Sigmoid colon (tissue), 7 donors: ENCODE data around the gene SATB2. TPM values are rescaled to one million over a fixed set of nuclear protein-coding genes. Genes with fewer than 3 reads are reported as not detected.
A peak's percentile ranks its signal among the peaks of the same experiment; 100 is the strongest.

Source experiments
- DNase-seq: peaks from one replicate; pipeline ENCODE4 v3.0.0-alpha.2; 2019
- H3K27ac ChIP-seq, 4 donors: fragments of 200-600 bp; sonication (generic); one replicate each; pipeline ENCODE4 v1.5.1; 2016 to 2019; ENCODE audit warnings: mild to moderate bottlenecking in 1 of 4
- H3K27me3 ChIP-seq, 3 donors: fragments of 200-600 bp; sonication (generic); one replicate each; pipeline ENCODE4 v1.5.1; 2019; ENCODE audit warnings: mild to moderate bottlenecking in 1 of 3
- H3K36me3 ChIP-seq, 4 donors: fragments of 200-600 bp; sonication (generic); one replicate each; pipeline ENCODE4 v1.5.1; 2016 to 2019
- H3K4me1 ChIP-seq, 4 donors: fragments of 200-600 bp; sonication (generic); one replicate each; pipeline ENCODE4 v1.5.1; 2017 to 2019
- H3K4me3 ChIP-seq, 4 donors: fragments of 200-600 bp; sonication (generic); one replicate each; pipeline ENCODE4 v1.5.1; 2017 to 2019; ENCODE audit warnings: mild to moderate bottlenecking in 2 of 4, moderate library complexity in 1 of 4
- H3K9me3 ChIP-seq, 4 donors: fragments of 200-600 bp in 3 of 4; sonication (generic) in 3 of 4; one replicate each; pipeline versions ENCODE4 v1.5.1 to v1.6.1; 2013 to 2019
- CTCF ChIP-seq, 4 experiments: fragments of 450-650 bp in 3 of 4; fragments of 200-600 bp in 1 of 4; IDR thresholded peaks; one replicate each; pipeline ENCODE4 v1.5.1; 2016 to 2019; ENCODE audit warnings: antibody characterized with exemption in 4 of 4, mild to moderate bottlenecking in 3 of 4, moderate library complexity in 2 of 4
- EP300 ChIP-seq, 4 donors: sonication (generic); formaldehyde crosslinking; IDR thresholded peaks; one replicate each; pipeline ENCODE4 v1.6.1; 2017; ENCODE audit warnings: antibody characterized with exemption in 4 of 4
- POLR2A ChIP-seq, 2 donors: fragments of 450-650 bp; IDR thresholded peaks; one replicate each; pipeline ENCODE4 v1.6.1; 2016; ENCODE audit warnings: antibody characterized with exemption in 2 of 2, mild to moderate bottlenecking in 2 of 2, moderate library complexity in 2 of 2
- POLR2AphosphoS5 ChIP-seq, 4 donors: sonication (generic); formaldehyde crosslinking; IDR thresholded peaks; one replicate each; pipeline ENCODE4 v1.6.1; 2017; ENCODE audit warnings: antibody characterized with exemption in 4 of 4
- WGBS, 2 donors: extraction: QIAGEN DNeasy Blood & Tissue Kit; methylation state at CpG; one replicate each; pipeline ENCODE4 v1.1.7; 2013; 5-methylcytosine and 5-hydroxymethylcytosine counted together
- intact Hi-C: fragments of 100-400 bp; cut with DNase I; formaldehyde crosslinking; loops from one replicate; pipeline ENCODE4 v1.15.1; 2023
- polyA plus RNA-seq, 3 donors: library from polyadenylated mRNA; stranded (reverse); fragments of 200-250 nt; gene quantifications; one replicate each; pipeline ENCODE4 v1.2.3, GENCODE V29; 2013
- total RNA-seq, 4 donors: library from RNA; depleted of rRNA; stranded (reverse); fragments of >200 nt; gene quantifications; one replicate each; pipeline ENCODE4 v1.1.0, GENCODE V29; 2016
- donor health status: healthy with polysubstance abuse.
- donor health status: Bipolar disorder and iron deficiency.
- donor health status: healthy.

Gene SATB2
- total and polyA plus RNA-seq, 7 donors: 0.95 to 43.7 (median 5.8) TPM

GRCh38 chr2:199463708-199464605 is 6.2 kb upstream of the SATB2 start:
- intact Hi-C loops: loop anchor here (10.0 kb wide), 2 partner anchors 281 to 1659 kb away; partner anchors contain the start of gene PLCL1
- 2 to 4% methylated on average over 64 of the region's 64 CpGs for WGBS, 2 donors
- peaks cover 73 to 93% (median 88%) of the 10 kb centered on the region in 3 donors for H3K27me3 ChIP-seq

GRCh38 chr2:199462956-199463692 is 5.4 kb upstream of the SATB2 start:
- WGBS, 2 donors: 0 to 2% methylated on average over 63 of the region's 63 CpGs
- DNase-seq: peak; percentile 70
- Histone ChIP-seq H3K27ac (no peak overlapping the region), H3K36me3 (no peaks in the 10 kb centered on the region), H3K4me3 (peak overlapping the region; percentile 14 to 46 (median 34)), H3K27me3 (peaks cover 65 to 86% (median 79%) of the 10 kb centered on the region in 3 donors), H3K4me1 (peaks cover 0 to 42% (median 36%) of the 10 kb centered on the region in 4 donors), H3K9me3 (peaks cover 0 to 3% (median 0%) of the 10 kb centered on the region in 4 donors)
- TF ChIP-seq POLR2AphosphoS5 (IDR thresholded peaks at IDR 0.05) (peak in 1 of 4 donors; percentile 8), POLR2A (IDR thresholded peaks at IDR 0.05) (no peak), CTCF (IDR thresholded peaks at IDR 0.05) (peak in 3 of 4 experiments; percentile 44 to 71 (median 60)), EP300 (IDR thresholded peaks at IDR 0.05) (no peak)
- intact Hi-C loops: loop anchor here (10.0 kb wide), 2 partner anchors 282 to 1658 kb away; partner anchors contain the start of gene PLCL1

More at GRCh38 chr2:199463708-199464605, 6.2 kb upstream of the SATB2 start:
- Histone ChIP-seq H3K36me3 (no peaks in the 10 kb centered on the region), H3K4me1 (peaks cover 0 to 44% (median 39%) of the 10 kb centered on the region in 4 donors), H3K9me3 (peaks cover 0 to 3% (median 0%) of the 10 kb centered on the region in 4 donors), H3K4me3 (peak overlapping the region; percentile 14 to 46 (median 34)), H3K27ac (no peak overlapping the region)
- TF ChIP-seq POLR2AphosphoS5 (IDR thresholded peaks at IDR 0.05): no peak
- TF ChIP-seq CTCF (IDR thresholded peaks at IDR 0.05): peak in 1 of 4 experiments; percentile 12
- TF ChIP-seq EP300 (IDR thresholded peaks at IDR 0.05): no peak
- no peak for TF ChIP-seq POLR2A (IDR thresholded peaks at IDR 0.05)
- no peak for DNase-seq

- Histone ChIP-seq H3K27ac (no peak overlapping the region), H3K4me3 (peak overlapping the region in 2 of 4 donors; percentile 24 to 45), H3K4me1 (peaks cover 0 to 48% (median 43%) of the 10 kb centered on the region in 4 donors), H3K9me3 (peaks cover 0 to 3% (median 0%) of the 10 kb centered on the region in 4 donors), H3K36me3 (no peaks in the 10 kb centered on the region), H3K27me3 (peaks cover 61 to 86% (median 76%) of the 10 kb centered on the region in 3 donors)
- intact Hi-C loops: loop anchor here (10.0 kb wide), 2 partner anchors 282 to 1658 kb away; partner anchors contain the start of gene PLCL1
- no peak for TF ChIP-seq POLR2A (IDR thresholded peaks at IDR 0.05)
- TF ChIP-seq CTCF (IDR thresholded peaks at IDR 0.05): no peak
- no peak for TF ChIP-seq POLR2AphosphoS5 (IDR thresholded peaks at IDR 0.05)
- TF ChIP-seq EP300 (IDR thresholded peaks at IDR 0.05): no peak
- WGBS, 2 donors: 2 to 5% methylated on average over 46 of the region's 46 CpGs
- DNase-seq: no peak
Measured at GRCh38 chr2:199462347-199462955, 4.7 kb upstream of the SATB2 start.

GRCh38 chr2:199461711-199462346 is 4.1 kb upstream of the SATB2 start:
- Histone ChIP-seq H3K27ac (no peak overlapping the region), H3K4me1 (peaks cover 0 to 54% (median 49%) of the 10 kb centered on the region in 4 donors), H3K4me3 (peak overlapping the region in 1 of 4 donors; percentile 24), H3K9me3 (peaks cover 0 to 3% (median 0%) of the 10 kb centered on the region in 4 donors), H3K27me3 (peaks cover 62 to 86% (median 76%) of the 10 kb centered on the region in 3 donors), H3K36me3 (no peaks in the 10 kb centered on the region)
- no peak for DNase-seq
- TF ChIP-seq POLR2AphosphoS5 (IDR thresholded peaks at IDR 0.05) (no peak), CTCF (IDR thresholded peaks at IDR 0.05) (no peak), POLR2A (IDR thresholded peaks at IDR 0.05) (no peak), EP300 (IDR thresholded peaks at IDR 0.05) (no peak)
- intact Hi-C loops: loop anchor here (10.0 kb wide), 2 partner anchors 283 to 1657 kb away; partner anchors contain the start of gene PLCL1
- 5 to 11% methylated on average over 35 of the region's 35 CpGs for WGBS, 2 donors
